Stomach smooth muscle (tissue), 2 donors: ENCODE data around the gene MT1HL1.
"Not testable (repeated sequence)": the region's sequence is repeated elsewhere in the genome, so short reads cannot be mapped to it uniquely, and the experiment has no call there.

Experiments used
- H3K27ac ChIP-seq: one replicate; pipeline ENCODE4 v1.7.0; 2013; ENCODE audit warnings: mild to moderate bottlenecking, low read length, inconsistent platforms
- H3K27me3 ChIP-seq, 2 donors: one replicate each; pipeline ENCODE4 v1.7.0; 2013; ENCODE audit warnings: low read length in 2 of 2; ENCODE audit not compliant: insufficient read depth in 2 of 2, control insufficient read depth in 1 of 2
- H3K36me3 ChIP-seq, 2 donors: one replicate each; pipeline ENCODE4 v1.7.0; 2013; ENCODE audit warnings: low read length in 2 of 2; ENCODE audit not compliant: control insufficient read depth in 2 of 2, insufficient read depth in 2 of 2
- H3K4me1 ChIP-seq: one replicate; pipeline ENCODE4 v1.7.0; 2013; ENCODE audit warnings: low read length; ENCODE audit not compliant: control insufficient read depth, insufficient read depth
- H3K4me3 ChIP-seq, 2 donors: one replicate each; pipeline ENCODE4 v1.7.0; 2013; ENCODE audit warnings: low read length in 2 of 2
- H3K9ac ChIP-seq, 2 donors: one replicate each; pipeline ENCODE4 v1.7.0; 2013; ENCODE audit warnings: low read length in 2 of 2, mild to moderate bottlenecking in 1 of 2
- H3K9me3 ChIP-seq, 2 donors: one replicate each; pipeline ENCODE4 v1.7.0; 2013; ENCODE audit warnings: low read length in 2 of 2; ENCODE audit not compliant: control insufficient read depth in 2 of 2
- donor health status: healthy.
- donor health status: Pancreatic carcinoma.

The MT1HL1 gene

DNA sequence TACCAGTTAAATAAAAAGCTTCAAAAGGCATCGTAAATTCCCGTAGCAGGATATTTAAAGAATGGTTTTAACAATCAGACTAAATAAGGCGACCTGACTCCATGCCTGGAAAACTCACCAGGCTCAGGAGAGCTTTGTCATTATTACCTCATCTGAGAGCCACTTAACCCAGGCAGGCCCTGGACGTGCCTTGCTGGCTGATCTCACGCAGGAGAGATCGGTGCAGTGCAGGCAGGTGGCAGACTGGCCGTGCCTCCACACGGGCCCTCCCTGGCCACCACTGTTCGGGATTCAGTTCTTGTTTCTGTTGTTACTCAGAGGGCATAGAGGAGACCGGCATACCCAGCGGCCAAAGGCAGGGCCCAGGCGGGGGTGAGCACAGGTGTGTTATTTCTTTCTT lies 6.4 kb downstream of the MT1HL1 start:
- Histone ChIP-seq H3K27ac (no peak overlapping the region), H3K36me3 (no peaks in the 10 kb centered on the region), H3K9me3 (no peaks in the 10 kb centered on the region), H3K9ac (no peak overlapping the region), H3K4me3 (no peak overlapping the region), H3K4me1 (peaks cover 2% of the 10 kb centered on the region), H3K27me3 (no peaks in the 10 kb centered on the region)

DNA sequence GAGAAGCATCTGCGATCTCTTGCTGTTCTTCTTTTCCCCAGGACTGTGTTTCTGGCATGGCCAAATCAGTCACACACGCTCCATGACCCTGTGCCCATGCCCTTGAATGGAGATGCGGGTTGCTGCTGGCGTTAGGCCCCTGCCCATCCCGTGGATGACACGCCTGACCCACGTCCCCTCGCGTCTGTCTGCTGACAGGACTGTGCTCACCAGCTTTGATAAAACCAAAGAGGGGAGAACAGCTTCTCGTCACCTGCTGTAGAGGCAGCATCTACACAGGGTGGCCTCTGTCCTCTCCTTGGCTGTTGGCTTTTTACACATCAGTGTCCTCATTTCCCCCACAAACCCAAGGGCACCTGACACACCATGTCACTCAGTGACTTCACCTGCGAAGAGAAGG lies 6.9 kb downstream of the MT1HL1 start:
- Histone ChIP-seq H3K4me1 (peaks cover 2% of the 10 kb centered on the region), H3K9ac (no peak overlapping the region), H3K27me3 (no peaks in the 10 kb centered on the region), H3K9me3 (no peaks in the 10 kb centered on the region), H3K36me3 (no peaks in the 10 kb centered on the region), H3K4me3 (no peak overlapping the region), H3K27ac (no peak overlapping the region)

DNA sequence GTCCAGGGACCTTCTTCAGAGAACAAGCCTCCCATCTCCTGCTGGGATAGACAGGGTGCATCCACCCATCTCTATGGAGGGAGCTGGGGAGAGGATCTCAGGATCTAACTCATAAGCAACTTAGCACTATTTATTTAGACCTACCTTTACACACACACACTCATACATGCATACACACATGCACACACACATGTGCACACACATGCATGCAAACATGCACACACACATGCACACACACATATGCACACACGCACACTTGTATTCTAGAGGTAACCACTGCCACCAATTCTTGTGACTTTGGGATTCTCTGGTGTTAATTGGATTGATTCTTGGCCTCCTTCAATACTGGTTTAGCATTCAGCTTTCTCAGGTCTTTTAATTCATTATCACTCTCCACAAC lies 9.8 kb downstream of the MT1HL1 start:
- H3K27me3 ChIP-seq: no peaks in the 10 kb centered on the region
- H3K4me3 ChIP-seq: no peak overlapping the region
- peaks cover 2% of the 10 kb centered on the region for H3K4me1 ChIP-seq
- peaks cover 7 to 13% of the 10 kb centered on the region in 2 donors for H3K9me3 ChIP-seq
- no peak overlapping the region for H3K9ac ChIP-seq
- no peaks in the 10 kb centered on the region for H3K36me3 ChIP-seq
- H3K27ac ChIP-seq: no peak overlapping the region

DNA sequence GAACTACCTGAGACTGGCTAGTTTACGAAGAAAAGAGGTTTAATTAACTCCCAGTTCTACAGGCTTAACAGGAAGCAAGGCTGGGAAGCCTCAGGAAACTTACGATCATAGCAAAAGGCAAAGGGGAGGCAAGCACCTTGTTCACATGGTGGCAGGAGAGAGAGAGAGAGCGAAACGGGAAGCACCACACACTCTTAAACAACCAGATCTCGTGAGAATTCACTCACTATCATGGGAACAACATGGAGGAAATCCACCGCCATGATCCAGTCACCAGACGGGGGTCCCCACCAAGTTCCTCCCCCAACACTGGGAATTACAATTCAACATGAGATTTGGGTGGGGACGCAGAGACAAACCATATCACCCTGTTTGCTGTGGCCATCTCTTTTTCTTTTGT lies 11.8 kb downstream of the MT1HL1 start:
- no peak overlapping the region for H3K4me3 ChIP-seq

DNA sequence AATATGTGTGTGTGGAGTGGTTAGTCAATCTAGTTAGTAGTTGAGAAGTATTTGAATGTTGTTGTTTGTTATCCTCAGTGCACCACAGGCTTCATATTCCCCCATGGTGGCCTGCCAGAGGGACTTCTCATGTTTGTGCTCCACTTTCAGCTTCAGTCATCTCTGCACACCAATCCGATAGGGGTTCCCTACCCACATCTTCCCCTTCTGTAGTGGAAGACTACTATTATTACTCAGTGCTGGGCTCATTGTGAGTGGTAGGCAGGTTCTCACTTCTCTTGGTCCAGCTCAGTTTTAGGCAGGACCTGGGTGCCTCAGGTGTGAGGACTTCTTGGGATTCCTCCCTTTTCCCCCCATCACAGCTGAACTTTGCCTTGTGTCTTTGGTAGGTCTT lies 14.2 kb downstream of the MT1HL1 start:
- H3K9me3 ChIP-seq: peaks cover 7 to 13% of the 10 kb centered on the region in 2 donors
- H3K27me3 ChIP-seq: no peaks in the 10 kb centered on the region
- no peak overlapping the region for H3K9ac ChIP-seq
- H3K36me3 ChIP-seq: no peaks in the 10 kb centered on the region
- H3K4me1 ChIP-seq: no peaks in the 10 kb centered on the region
- H3K4me3 ChIP-seq: no peak overlapping the region
- H3K27ac ChIP-seq: no peak overlapping the region

More for the DNA sequence above, 11.8 kb downstream of the MT1HL1 start:
- peaks cover 7 to 13% of the 10 kb centered on the region in 2 donors for H3K9me3 ChIP-seq
- peaks cover under 1% of the 10 kb centered on the region for H3K4me1 ChIP-seq
- no peak overlapping the region for H3K9ac ChIP-seq
- no peaks in the 10 kb centered on the region for H3K36me3 ChIP-seq
- H3K27me3 ChIP-seq: no peaks in the 10 kb centered on the region
- no peak overlapping the region for H3K27ac ChIP-seq

DNA sequence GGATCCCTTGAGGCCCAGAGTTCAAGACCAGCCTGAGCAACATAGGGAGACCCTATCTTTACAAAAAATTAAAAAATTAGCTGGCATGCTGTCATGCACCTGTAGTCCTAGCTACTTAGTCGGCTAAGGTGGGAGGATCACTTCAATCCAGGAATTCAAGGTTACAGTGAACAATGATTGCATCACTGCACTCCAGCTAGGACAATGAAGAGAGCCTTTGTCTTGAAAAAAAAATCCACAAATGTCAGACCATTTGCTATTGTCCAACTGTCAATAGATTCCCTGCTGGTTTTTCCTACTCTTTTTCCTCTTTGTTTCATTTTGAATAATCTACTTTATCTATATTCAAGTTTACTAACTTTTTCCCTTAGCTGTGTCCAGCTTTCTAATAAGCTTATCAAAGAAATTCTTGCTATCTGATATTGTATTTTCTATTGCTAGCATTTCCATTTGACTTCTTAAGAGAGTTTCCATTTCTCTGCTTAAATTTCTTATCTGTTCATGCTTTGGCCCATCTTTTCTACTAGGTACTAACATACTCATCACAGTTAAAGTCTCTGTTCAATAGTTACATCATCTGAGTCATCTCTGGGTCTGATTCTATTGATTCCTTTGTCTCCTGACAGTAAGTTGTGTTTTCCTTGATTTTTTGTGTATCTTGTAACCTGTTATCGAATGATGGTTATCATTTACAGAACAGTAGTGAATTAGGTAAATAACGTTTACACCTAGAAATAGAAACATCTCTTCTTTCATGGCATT lies 14.8 kb downstream of the MT1HL1 start:
- Histone ChIP-seq H3K27ac (no peak overlapping the region), H3K4me3 (no peak overlapping the region), H3K4me1 (no peaks in the 10 kb centered on the region), H3K36me3 (no peaks in the 10 kb centered on the region), H3K9me3 (peaks cover 7 to 13% of the 10 kb centered on the region in 2 donors), H3K9ac (no peak overlapping the region), H3K27me3 (no peaks in the 10 kb centered on the region)

DNA sequence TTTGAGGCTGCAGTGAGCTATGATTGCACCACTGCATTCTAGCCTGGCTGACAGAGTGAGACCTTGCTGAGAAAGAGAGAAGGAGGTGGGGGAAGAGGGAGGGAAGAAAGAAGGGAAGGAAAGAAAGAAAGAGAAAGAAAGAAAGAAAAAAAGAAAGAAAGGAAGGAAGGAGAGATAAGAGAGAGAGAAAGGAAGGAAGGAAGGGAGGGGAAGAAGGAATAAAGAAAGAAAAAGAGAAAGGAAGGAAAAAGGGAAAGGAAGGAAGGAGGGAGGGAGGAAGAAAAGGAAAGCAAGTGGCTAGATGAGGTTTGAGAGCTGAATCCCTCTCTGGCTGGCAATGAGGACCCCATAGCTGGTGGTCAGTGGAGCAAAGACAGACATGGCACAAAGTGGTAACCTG lies 20.4 kb downstream of the MT1HL1 start:
- Histone ChIP-seq H3K27ac (no peak overlapping the region), H3K9me3 (no peaks in the 10 kb centered on the region), H3K4me1 (no peaks in the 10 kb centered on the region), H3K36me3 (no peaks in the 10 kb centered on the region), H3K4me3 (no peak overlapping the region), H3K27me3 (no peaks in the 10 kb centered on the region), H3K9ac (no peak overlapping the region)

DNA sequence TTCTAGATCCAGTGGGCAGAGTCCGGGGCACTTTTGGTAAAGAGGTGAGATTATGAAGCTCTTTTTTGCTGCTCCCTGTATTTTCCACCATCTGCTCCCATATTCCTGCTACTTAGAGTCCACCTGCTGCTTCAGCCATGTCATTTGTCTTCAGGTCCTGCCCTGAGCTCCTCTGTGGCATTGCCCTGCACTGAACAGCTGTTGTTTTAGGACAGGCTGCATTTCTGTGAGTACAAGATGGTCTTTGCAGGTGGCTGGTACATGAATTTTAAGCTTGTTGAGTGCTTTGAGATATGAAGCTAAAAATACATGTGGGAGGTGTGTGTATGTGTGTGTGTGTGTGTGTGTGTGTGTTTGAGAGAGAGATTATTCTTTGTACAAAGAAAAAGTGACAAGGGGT lies 21.9 kb downstream of the MT1HL1 start:
- H3K9ac ChIP-seq: no peak overlapping the region
- no peaks in the 10 kb centered on the region for H3K4me1 ChIP-seq
- H3K4me3 ChIP-seq: no peak overlapping the region
- no peaks in the 10 kb centered on the region for H3K27me3 ChIP-seq
- H3K9me3 ChIP-seq: no peaks in the 10 kb centered on the region
- H3K27ac ChIP-seq: no peak overlapping the region
- no peaks in the 10 kb centered on the region for H3K36me3 ChIP-seq

DNA sequence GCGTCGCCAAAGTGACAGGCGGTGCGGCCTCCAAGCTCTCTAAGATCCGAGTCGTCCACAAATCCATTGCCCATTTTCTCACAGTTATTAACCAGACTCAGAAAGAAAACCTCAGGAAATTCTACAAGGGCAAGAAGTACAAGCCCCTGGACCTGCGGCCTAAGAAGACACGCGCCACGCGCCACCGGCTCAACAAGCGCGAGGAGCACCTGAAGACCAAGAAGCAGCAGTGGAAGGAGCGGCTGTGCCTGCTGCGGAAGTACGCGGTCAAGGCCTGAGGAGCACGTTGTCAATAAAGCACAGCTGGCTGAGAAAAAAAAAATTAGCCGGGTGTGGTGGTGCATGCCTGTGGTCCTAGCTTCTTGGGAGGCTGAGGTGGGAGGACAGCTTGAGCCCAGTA lies 22.8 kb downstream of the MT1HL1 start:
- H3K9ac ChIP-seq, H3K27me3 ChIP-seq, H3K27ac ChIP-seq, H3K4me3 ChIP-seq, H3K36me3 ChIP-seq, H3K9me3 ChIP-seq, H3K4me1 ChIP-seq: not testable (repeated sequence)

DNA sequence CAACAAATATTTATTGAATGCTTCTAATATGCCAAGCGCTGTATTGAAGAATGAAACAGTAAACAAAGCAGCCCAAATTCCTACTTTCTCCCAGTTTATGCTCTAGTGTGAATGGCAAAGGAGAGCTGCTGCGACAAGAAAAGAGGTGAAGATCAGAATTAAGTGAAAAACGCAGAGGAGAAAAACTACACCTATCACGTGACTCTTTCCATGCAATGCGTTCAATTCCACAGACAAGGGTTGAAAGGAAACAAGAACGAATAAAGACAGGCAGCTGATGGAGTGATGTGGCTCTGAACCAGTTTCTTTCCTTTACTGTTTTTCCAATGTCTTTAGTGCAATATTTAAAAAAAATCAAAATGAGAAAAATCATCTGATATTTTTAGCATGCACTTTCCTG lies 23.6 kb downstream of the MT1HL1 start:
- Histone ChIP-seq H3K27ac (no peak overlapping the region), H3K36me3 (no peaks in the 10 kb centered on the region), H3K4me1 (no peaks in the 10 kb centered on the region), H3K9ac (no peak overlapping the region), H3K4me3 (no peak overlapping the region), H3K9me3 (no peaks in the 10 kb centered on the region), H3K27me3 (no peaks in the 10 kb centered on the region)

DNA sequence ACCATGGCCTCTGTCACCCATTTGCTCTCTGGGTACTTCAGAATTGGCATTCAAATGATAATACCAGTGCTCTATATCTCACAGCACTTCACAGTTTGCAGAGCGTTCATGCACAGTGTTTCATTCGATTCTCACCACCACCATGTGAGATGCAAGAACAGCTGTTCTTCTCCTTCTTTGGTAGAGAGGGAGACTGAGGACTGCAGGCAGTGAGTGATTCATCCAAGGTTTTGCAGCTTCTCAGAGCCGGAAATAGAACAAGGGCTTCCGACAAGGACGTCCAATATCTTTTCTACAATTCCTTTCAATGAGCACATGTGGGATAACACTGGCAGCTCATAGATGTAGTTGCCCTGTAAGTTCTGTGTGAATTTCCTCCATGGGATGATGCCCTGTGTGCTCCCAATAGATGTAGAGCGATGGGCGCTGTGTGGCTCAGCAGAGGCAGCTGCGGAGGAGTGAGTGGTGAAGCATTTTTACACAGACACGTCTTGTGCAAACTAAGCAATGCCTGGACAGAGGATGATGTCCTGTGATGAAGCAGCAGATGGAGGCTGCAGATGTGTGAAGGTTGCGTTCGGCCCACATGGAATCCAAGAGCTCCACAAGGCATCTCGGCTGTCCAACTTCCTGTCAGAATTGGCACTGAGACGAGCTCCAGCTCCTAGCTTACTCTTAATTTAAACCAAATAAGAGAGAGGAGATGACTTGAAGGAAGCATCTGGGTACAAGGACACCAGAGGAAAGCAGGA lies 24.9 kb downstream of the MT1HL1 start:
- Histone ChIP-seq H3K36me3 (no peaks in the 10 kb centered on the region), H3K27ac (no peak overlapping the region), H3K4me3 (no peak overlapping the region), H3K9ac (no peak overlapping the region), H3K27me3 (no peaks in the 10 kb centered on the region), H3K4me1 (no peaks in the 10 kb centered on the region), H3K9me3 (no peaks in the 10 kb centered on the region)
